GM12878 (cell line): ENCODE results near the gene MGRN1. TPM values are rescaled to one million over a fixed set of nuclear protein-coding genes. Genes with fewer than 3 reads are reported as not detected.

Experiments used
- ATAC-seq: fragments of 200-7000 bp; cut with Tn5 transposase; 3 replicates; pipeline ENCODE4 v1.9.1; 2020; ENCODE audit warnings: mild to moderate bottlenecking, moderate library complexity
- BruUV-seq: library from RNA; stranded (reverse); fragments of 400-500 nt; replicated peaks from 2 replicates; lab custom pipeline; 2021; lab: Mats Ljungman, UMichigan
- CTCF ChIA-PET: fragments of 300-600 bp; sonication (Branson Sonifier 250); formaldehyde crosslinking; extraction: SDS; loops from one replicate; lab custom pipeline; 2021; ENCODE audit warnings: inconsistent platforms; lab: Yijun Ruan, JAX
- POLR2A ChIA-PET: fragments of 350-600 bp; formaldehyde crosslinking; extraction: SDS; loops from one replicate; lab custom pipeline; 2021; ENCODE audit warnings: inconsistent platforms; lab: Charles Lee
- RAD21 ChIA-PET: fragments of 300-600 bp; sonication (Branson Sonifier 250); formaldehyde crosslinking; loops from one replicate; lab custom pipeline; 2023; ENCODE audit warnings: antibody characterized with exemption; ENCODE audit not compliant: unreplicated experiment; lab: Charles Lee
- SMC1A ChIA-PET: fragments of 300-600 bp; sonication (Branson Sonifier 250); formaldehyde crosslinking; loops from one replicate; lab custom pipeline; 2023; ENCODE audit not compliant: unreplicated experiment, uncharacterized antibody; lab: Charles Lee
- DNase-seq: peaks from one replicate; pipeline ENCODE4 v3.0.0-alpha.2; 2011; ENCODE audit warnings: low read depth, low spot score
- FAIRE-seq: peaks from 3 replicates; lab custom pipeline; 2011; peaks lifted over from hg19 to GRCh38; lab: Jason Lieb, UNC
- H2AFZ ChIP-seq: 2 replicates; pipeline ENCODE4 v1.6.0; 2011; ENCODE audit warnings: low read depth, low read length, control low read depth; ENCODE audit not compliant: control insufficient read depth
- H3K27ac ChIP-seq: 2 replicates; pipeline ENCODE4 v1.5.1; 2011; ENCODE audit warnings: control low read depth; ENCODE audit not compliant: control insufficient read depth, insufficient read depth
- H3K27me3 ChIP-seq, 2 experiments: replicated peaks in 1 of 2; 2 replicates each; pipeline versions ENCODE4 v1.6.0 to v1.6.1; 2011; ENCODE audit warnings: low read length in 1 of 2; ENCODE audit not compliant: control insufficient read depth in 2 of 2, insufficient read depth in 2 of 2
- H3K36me3 ChIP-seq, 2 experiments: 2 replicates each; pipeline ENCODE4 v1.5.1; 2011; ENCODE audit warnings: low read length in 1 of 2; ENCODE audit not compliant: control insufficient read depth in 2 of 2, insufficient read depth in 2 of 2
- H3K4me1 ChIP-seq: 2 replicates; pipeline ENCODE4 v1.6.1; 2011; ENCODE audit warnings: mild to moderate bottlenecking, low read length, moderate library complexity, mixed read lengths; ENCODE audit not compliant: control insufficient read depth, insufficient read depth
- H3K4me2 ChIP-seq: 2 replicates; pipeline ENCODE4 v1.6.0; 2011; ENCODE audit warnings: control low read depth; ENCODE audit not compliant: control insufficient read depth, insufficient read depth
- H3K4me3 ChIP-seq: fragments of 200-600 bp; sonication (generic); 2 replicates; pipeline ENCODE4 v1.5.1; 2016
- H3K79me2 ChIP-seq: 2 replicates; pipeline ENCODE4 v1.6.0; 2011; ENCODE audit warnings: low read length; ENCODE audit not compliant: control insufficient read depth, insufficient read depth
- H3K9ac ChIP-seq: 2 replicates; pipeline ENCODE4 v1.8.0; 2011; ENCODE audit warnings: low read length, control low read depth, mixed read lengths; ENCODE audit not compliant: control insufficient read depth, insufficient read depth
- H3K9me3 ChIP-seq: replicated peaks from 3 replicates; pipeline ENCODE4 v1.5.1; 2011; ENCODE audit warnings: mild to moderate bottlenecking, low read length; ENCODE audit not compliant: control insufficient read depth, insufficient read depth
- H4K20me1 ChIP-seq: 2 replicates; pipeline ENCODE4 v1.6.0; 2011; ENCODE audit not compliant: control insufficient read depth, insufficient read depth
- BHLHE40 ChIP-seq, 2 experiments: fragments of 450-650 bp in 1 of 2; IDR thresholded peaks; 2 replicates each; pipeline ENCODE4 v1.6.1; 2011 to 2017; ENCODE audit warnings: low read depth in 2 of 2, borderline replicate concordance in 1 of 2, improper control_type of control experiment in 1 of 2, low read length in 1 of 2, mild to moderate bottlenecking in 1 of 2
- EZH2 ChIP-seq: IDR thresholded peaks from 2 replicates; pipeline ENCODE4 v1.6.1; 2012; ENCODE audit warnings: low read depth, mild to moderate bottlenecking, control low read depth, inconsistent platforms, low read length, borderline replicate concordance; ENCODE audit not compliant: control insufficient read depth
- SMAD5 ChIP-seq: IDR thresholded peaks from 2 replicates; pipeline ENCODE4 v1.6.1; 2016; ENCODE audit warnings: antibody characterized with exemption, low read depth
- SREBF2 ChIP-seq: IDR thresholded peaks from 2 replicates; pipeline ENCODE4 v1.6.1; 2012; ENCODE audit warnings: mild to moderate bottlenecking, low read length
- WGBS: methylation state at CpG from one replicate; pipeline ENCODE4 v1.1.6; 2016; ENCODE audit warnings: low lambda C conversion rate; ENCODE audit not compliant: insufficient replicate concordance, insufficient coverage; ENCODE audit errors: missing lambda C conversion rate; 5-methylcytosine and 5-hydroxymethylcytosine counted together
- in situ Hi-C: fragments of 300-500 bp; cut with MboI; formaldehyde crosslinking; loops from 9 replicates; pipeline ENCODE4 v1.14.3; 2018; ENCODE audit warnings: mixed read lengths
- intact Hi-C: fragments of 100-400 bp; cut with micrococcal nuclease; formaldehyde crosslinking; loops from one replicate; pipeline ENCODE4 v1.14.2; 2022; ENCODE audit not compliant: unreplicated experiment
- polyA plus RNA-seq, 11 experiments: library from polyadenylated mRNA; depleted of rRNA in 4 of 11; unstranded in 6 of 11; stranded (reverse) in 5 of 11; fragments of >200 nt; fragmentation: Nextera tagmentation in 4 of 11; fragmentation: Illumina TruSeq in 1 of 11; extraction: Ambion mirVana in 4 of 11; extraction: Trizol in 1 of 11; gene quantifications; 1 replicate in 1 of 11; 2 replicates in 10 of 11; pipeline versions ENCODE4 v1.2.1 to v1.2.3, GENCODE V29; 2011 to 2016; ENCODE audit warnings: inconsistent platforms in 2 of 11, missing spikeins in 2 of 11, low read depth in 1 of 11
- total RNA-seq, 4 experiments: library from RNA; depleted of rRNA in 3 of 4; stranded (reverse); fragments of >200 nt in 3 of 4; fragmentation: Illumina TruSeq in 1 of 4; extraction: Trizol in 1 of 4; gene quantifications; 2 replicates each; pipeline versions ENCODE4 v1.2.1 to v1.2.3, GENCODE V29; 2013 to 2021
- TF ChIP-seq, protein P1 (sequence below): fragments of 150-350 bp; IDR thresholded peaks from 2 replicates; pipeline ENCODE4 v1.6.1; 2016; ENCODE audit warnings: low read depth, low read length
- TF ChIP-seq, protein P2 (sequence below): IDR thresholded peaks from 2 replicates; pipeline ENCODE4 v1.6.1; 2012; ENCODE audit warnings: mild to moderate bottlenecking, low read depth, low read length

Gene MGRN1
- total and polyA plus RNA-seq, 10 of the 15 experiments (the other 5 are each of a cell fraction or from before 2014, with no cell fraction given): 0.35 to 86.7 (median 14.6) TPM

DNA sequence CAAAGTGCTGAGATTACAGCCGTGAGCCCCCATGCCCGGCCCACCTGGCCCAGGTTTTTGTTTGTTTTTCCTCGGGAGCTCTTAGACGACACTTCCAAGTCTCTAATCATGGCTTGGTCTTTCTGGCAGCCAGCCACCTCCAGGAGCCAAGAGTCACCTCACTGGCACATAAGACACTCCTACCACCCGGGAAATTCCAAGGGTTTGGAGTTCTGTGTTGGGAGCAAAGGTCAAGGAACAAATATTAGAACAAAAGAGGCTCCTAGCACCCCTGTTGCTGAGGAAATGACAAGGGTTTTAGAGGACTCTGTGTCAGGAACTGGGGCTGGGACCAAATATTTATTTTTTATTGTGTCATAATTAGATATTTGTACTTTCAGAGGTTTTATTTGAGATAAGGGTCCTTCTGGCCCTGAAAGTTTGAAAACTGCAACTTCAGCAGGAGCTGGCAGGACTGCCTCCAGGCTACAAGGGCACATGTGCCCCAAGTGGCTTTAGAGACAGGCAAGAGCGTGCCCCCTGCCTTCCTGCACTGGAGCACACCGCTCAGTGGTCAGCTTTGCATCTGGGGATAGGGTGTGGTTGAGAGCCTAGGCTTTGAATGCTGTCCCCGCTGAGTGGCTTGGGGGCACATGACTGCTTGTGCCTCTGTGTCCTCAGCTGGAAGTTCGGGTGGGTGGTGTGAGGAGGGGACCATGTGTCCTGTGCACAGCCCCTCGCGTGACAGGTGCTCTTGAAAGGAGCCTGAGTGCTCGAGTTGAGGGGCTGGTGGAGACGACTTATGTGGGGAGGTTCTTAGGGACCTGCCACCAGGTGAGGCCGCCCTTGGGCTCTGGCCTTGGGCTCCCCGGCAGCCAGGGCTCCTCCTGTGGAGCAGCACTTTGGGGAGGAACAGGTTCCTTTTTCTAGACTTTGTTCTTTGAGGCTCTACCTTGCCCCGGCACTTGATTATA is 29.7 kb downstream of the MGRN1 start:
- ChIA-PET CTCF (interaction anchor here (0.6 kb wide), 2 partner anchors 41 to 147 kb away, joined by 3 read pairs; no protein-coding TSS in a partner anchor), POLR2A (no interaction called here), SMC1A (interaction anchor here (0.9 kb wide), 1 partner anchor 181 kb away, joined by 3 read pairs; no protein-coding TSS in a partner anchor), RAD21 (no interaction called here)
- Histone ChIP-seq H3K36me3 (peaks cover 17 to 40% of the 10 kb centered on the region in 2 experiments; a peak in 3 of 4 replicates), H3K27me3 (no peaks in the 10 kb centered on the region), H4K20me1 (no peaks in the 10 kb centered on the region), H3K9me3 (no peaks in the 10 kb centered on the region), H3K4me2 (no peak overlapping the region), H3K4me1 (no peaks in the 10 kb centered on the region), H2AFZ (no peak overlapping the region), H3K79me2 (no peaks in the 10 kb centered on the region; the same call in 1 of the 2 replicates), H3K9ac (no peak overlapping the region), H3K27ac (no peak overlapping the region), H3K4me3 (no peak overlapping the region)
- 94% methylated on average over 16 of the region's 16 CpGs for WGBS
- FAIRE-seq: no peak
- no peak for ATAC-seq
- TF ChIP-seq EZH2: no peak
- TF ChIP-seq, protein P1, sequence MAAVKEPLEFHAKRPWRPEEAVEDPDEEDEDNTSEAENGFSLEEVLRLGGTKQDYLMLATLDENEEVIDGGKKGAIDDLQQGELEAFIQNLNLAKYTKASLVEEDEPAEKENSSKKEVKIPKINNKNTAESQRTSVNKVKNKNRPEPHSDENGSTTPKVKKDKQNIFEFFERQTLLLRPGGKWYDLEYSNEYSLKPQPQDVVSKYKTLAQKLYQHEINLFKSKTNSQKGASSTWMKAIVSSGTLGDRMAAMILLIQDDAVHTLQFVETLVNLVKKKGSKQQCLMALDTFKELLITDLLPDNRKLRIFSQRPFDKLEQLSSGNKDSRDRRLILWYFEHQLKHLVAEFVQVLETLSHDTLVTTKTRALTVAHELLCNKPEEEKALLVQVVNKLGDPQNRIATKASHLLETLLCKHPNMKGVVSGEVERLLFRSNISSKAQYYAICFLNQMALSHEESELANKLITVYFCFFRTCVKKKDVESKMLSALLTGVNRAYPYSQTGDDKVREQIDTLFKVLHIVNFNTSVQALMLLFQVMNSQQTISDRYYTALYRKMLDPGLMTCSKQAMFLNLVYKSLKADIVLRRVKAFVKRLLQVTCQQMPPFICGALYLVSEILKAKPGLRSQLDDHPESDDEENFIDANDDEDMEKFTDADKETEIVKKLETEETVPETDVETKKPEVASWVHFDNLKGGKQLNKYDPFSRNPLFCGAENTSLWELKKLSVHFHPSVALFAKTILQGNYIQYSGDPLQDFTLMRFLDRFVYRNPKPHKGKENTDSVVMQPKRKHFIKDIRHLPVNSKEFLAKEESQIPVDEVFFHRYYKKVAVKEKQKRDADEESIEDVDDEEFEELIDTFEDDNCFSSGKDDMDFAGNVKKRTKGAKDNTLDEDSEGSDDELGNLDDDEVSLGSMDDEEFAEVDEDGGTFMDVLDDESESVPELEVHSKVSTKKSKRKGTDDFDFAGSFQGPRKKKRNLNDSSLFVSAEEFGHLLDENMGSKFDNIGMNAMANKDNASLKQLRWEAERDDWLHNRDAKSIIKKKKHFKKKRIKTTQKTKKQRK: no peak
- TF ChIP-seq BHLHE40 (IDR thresholded peaks at IDR 0.05; ENCODE audit: borderline replicate concordance in 1 of 2, low read depth in 2 of 2, low read length in 1 of 2): no peak
- no peak for TF ChIP-seq SREBF2
- TF ChIP-seq, protein P2, sequence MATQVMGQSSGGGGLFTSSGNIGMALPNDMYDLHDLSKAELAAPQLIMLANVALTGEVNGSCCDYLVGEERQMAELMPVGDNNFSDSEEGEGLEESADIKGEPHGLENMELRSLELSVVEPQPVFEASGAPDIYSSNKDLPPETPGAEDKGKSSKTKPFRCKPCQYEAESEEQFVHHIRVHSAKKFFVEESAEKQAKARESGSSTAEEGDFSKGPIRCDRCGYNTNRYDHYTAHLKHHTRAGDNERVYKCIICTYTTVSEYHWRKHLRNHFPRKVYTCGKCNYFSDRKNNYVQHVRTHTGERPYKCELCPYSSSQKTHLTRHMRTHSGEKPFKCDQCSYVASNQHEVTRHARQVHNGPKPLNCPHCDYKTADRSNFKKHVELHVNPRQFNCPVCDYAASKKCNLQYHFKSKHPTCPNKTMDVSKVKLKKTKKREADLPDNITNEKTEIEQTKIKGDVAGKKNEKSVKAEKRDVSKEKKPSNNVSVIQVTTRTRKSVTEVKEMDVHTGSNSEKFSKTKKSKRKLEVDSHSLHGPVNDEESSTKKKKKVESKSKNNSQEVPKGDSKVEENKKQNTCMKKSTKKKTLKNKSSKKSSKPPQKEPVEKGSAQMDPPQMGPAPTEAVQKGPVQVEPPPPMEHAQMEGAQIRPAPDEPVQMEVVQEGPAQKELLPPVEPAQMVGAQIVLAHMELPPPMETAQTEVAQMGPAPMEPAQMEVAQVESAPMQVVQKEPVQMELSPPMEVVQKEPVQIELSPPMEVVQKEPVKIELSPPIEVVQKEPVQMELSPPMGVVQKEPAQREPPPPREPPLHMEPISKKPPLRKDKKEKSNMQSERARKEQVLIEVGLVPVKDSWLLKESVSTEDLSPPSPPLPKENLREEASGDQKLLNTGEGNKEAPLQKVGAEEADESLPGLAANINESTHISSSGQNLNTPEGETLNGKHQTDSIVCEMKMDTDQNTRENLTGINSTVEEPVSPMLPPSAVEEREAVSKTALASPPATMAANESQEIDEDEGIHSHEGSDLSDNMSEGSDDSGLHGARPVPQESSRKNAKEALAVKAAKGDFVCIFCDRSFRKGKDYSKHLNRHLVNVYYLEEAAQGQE: no peak
- no peak for TF ChIP-seq SMAD5
- intact Hi-C loops: no loop called here
- no peak for DNase-seq
- no TSS peak for BruUV-seq
- in situ Hi-C loops: no loop called here
